Epithelial cell of prostate (primary cell): ENCODE data around the gene TRERF1.

ENCODE experiments used
- DNase-seq: peaks from one replicate; pipeline ENCODE4 v3.0.0-alpha.2; 2011; ENCODE audit warnings: low read depth, low spot score
- H3K27ac ChIP-seq: fragments of 450-650 bp; 2 replicates; pipeline ENCODE4 v1.5.1; 2017; ENCODE audit warnings: mild to moderate bottlenecking

Gene TRERF1

DNA sequence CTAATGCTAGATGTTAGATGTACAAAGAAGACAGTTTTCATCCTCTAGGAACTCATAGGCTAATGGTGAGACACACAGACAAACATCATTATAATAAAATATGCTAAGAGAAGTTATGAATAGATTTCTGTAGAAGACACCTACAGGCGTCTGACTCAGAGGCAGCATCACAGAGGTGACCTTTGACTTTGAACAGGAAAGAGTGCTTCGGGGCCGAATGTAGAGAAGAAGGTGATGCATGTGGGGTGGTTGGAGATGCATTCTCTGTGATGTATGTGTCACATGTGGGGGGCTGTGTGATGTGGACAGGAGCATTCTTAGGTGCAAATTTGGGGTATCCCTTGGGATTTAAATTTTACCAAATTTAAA, 271.8 kb downstream of the TRERF1 start:
- no peak overlapping the region for H3K27ac ChIP-seq
- DNase-seq: no peak

GRCh38 chr6:42179261-42179944, 272.3 kb downstream of the TRERF1 start:
- no peak for DNase-seq
- H3K27ac ChIP-seq: no peak overlapping the region

- no peak overlapping the region for H3K27ac ChIP-seq
- DNase-seq: no peak
These were observed 274.0 kb downstream of the TRERF1 start for GRCh38 chr6:42177514-42178364.

GRCh38 chr6:42176981-42177380, 274.7 kb downstream of the TRERF1 start:
- no peak overlapping the region for H3K27ac ChIP-seq
- DNase-seq: no peak

- no peak overlapping the region for H3K27ac ChIP-seq
- DNase-seq: no peak
These were observed 275.9 kb downstream of the TRERF1 start for GRCh38 chr6:42175860-42176259.
